ENCODE results near the gene GNAI1.

The GNAI1 gene

GRCh38 chr7:80134536-80135308, at the start of gene GNAI1:
Gene GNAI1 (plus strand): TSS chr7:80134831. CDS start chr7:80135161, 330 bp downstream.
- H3K9me3 ChIP-seq (ENCODE audit: control insufficient read depth in 2 of 2, low read length in 2 of 2) = no peaks in the 10 kb centered on the region
- no peaks in the 10 kb centered on the region for H3K27me3 ChIP-seq (ENCODE audit: control insufficient read depth in 2 of 2, insufficient read depth in 2 of 2, low read length in 2 of 2)
- H3K36me3 ChIP-seq (ENCODE audit: control insufficient read depth in 2 of 2, insufficient read depth in 2 of 2, low read length in 2 of 2) = no peaks in the 10 kb centered on the region
- peak within 1 kb of the TSS; percentile 72 to 82 for H3K9ac ChIP-seq (ENCODE audit: low read depth in 1 of 2, low read length in 2 of 2)
- H3K4me3 ChIP-seq (ENCODE audit: low read length in 2 of 2) = peak within 1 kb of the TSS; percentile 70 to 85
- peaks cover 11 to 14% of the 10 kb centered on the region in 2 donors for H3K4me1 ChIP-seq (ENCODE audit: control insufficient read depth in 2 of 2, insufficient read depth in 2 of 2, low read length in 2 of 2)
- H3K27ac ChIP-seq (ENCODE audit: low read depth in 2 of 2, low read length in 2 of 2) = peak within 1 kb of the TSS; percentile 79 to 81

GRCh38 chr7:80087051-80087770, 47.4 kb upstream of the GNAI1 start:
- no peaks in the 10 kb centered on the region for H3K27me3 ChIP-seq (ENCODE audit: control insufficient read depth in 2 of 2, insufficient read depth in 2 of 2, low read length in 2 of 2)
- H3K4me3 ChIP-seq (ENCODE audit: low read length in 2 of 2) = no peak overlapping the region
- no peaks in the 10 kb centered on the region for H3K4me1 ChIP-seq (ENCODE audit: control insufficient read depth in 2 of 2, insufficient read depth in 2 of 2, low read length in 2 of 2)
- H3K36me3 ChIP-seq (ENCODE audit: control insufficient read depth in 2 of 2, insufficient read depth in 2 of 2, low read length in 2 of 2) = no peaks in the 10 kb centered on the region
- H3K27ac ChIP-seq (ENCODE audit: low read depth in 2 of 2, low read length in 2 of 2) = peak overlapping the region in 1 of 2 donors; percentile 39
- no peaks in the 10 kb centered on the region for H3K9me3 ChIP-seq (ENCODE audit: control insufficient read depth in 2 of 2, low read length in 2 of 2)
- no peak overlapping the region for H3K9ac ChIP-seq (ENCODE audit: low read depth in 1 of 2, low read length in 2 of 2)

GRCh38 chr7:80087771-80088170, 46.9 kb upstream of the GNAI1 start:
- Histone ChIP-seq H3K27ac (ENCODE audit: low read depth in 2 of 2, low read length in 2 of 2) (no peak overlapping the region), H3K36me3 (ENCODE audit: control insufficient read depth in 2 of 2, insufficient read depth in 2 of 2, low read length in 2 of 2) (no peaks in the 10 kb centered on the region), H3K4me3 (ENCODE audit: low read length in 2 of 2) (no peak overlapping the region), H3K9me3 (ENCODE audit: control insufficient read depth in 2 of 2, low read length in 2 of 2) (no peaks in the 10 kb centered on the region), H3K27me3 (ENCODE audit: control insufficient read depth in 2 of 2, insufficient read depth in 2 of 2, low read length in 2 of 2) (no peaks in the 10 kb centered on the region), H3K9ac (ENCODE audit: low read depth in 1 of 2, low read length in 2 of 2) (no peak overlapping the region), H3K4me1 (ENCODE audit: control insufficient read depth in 2 of 2, insufficient read depth in 2 of 2, low read length in 2 of 2) (no peaks in the 10 kb centered on the region)

GRCh38 chr7:80088705-80089104, 45.9 kb upstream of the GNAI1 start:
- H3K9me3 ChIP-seq (ENCODE audit: control insufficient read depth in 2 of 2, low read length in 2 of 2) = no peaks in the 10 kb centered on the region
- no peaks in the 10 kb centered on the region for H3K4me1 ChIP-seq (ENCODE audit: control insufficient read depth in 2 of 2, insufficient read depth in 2 of 2, low read length in 2 of 2)
- no peaks in the 10 kb centered on the region for H3K36me3 ChIP-seq (ENCODE audit: control insufficient read depth in 2 of 2, insufficient read depth in 2 of 2, low read length in 2 of 2)
- H3K9ac ChIP-seq (ENCODE audit: low read depth in 1 of 2, low read length in 2 of 2) = no peak overlapping the region
- no peak overlapping the region for H3K4me3 ChIP-seq (ENCODE audit: low read length in 2 of 2)
- H3K27ac ChIP-seq (ENCODE audit: low read depth in 2 of 2, low read length in 2 of 2) = no peak overlapping the region
- no peaks in the 10 kb centered on the region for H3K27me3 ChIP-seq (ENCODE audit: control insufficient read depth in 2 of 2, insufficient read depth in 2 of 2, low read length in 2 of 2)

GRCh38 chr7:80089366-80089765, 45.3 kb upstream of the GNAI1 start:
- no peaks in the 10 kb centered on the region for H3K4me1 ChIP-seq (ENCODE audit: control insufficient read depth in 2 of 2, insufficient read depth in 2 of 2, low read length in 2 of 2)
- H3K4me3 ChIP-seq (ENCODE audit: low read length in 2 of 2) = no peak overlapping the region
- no peak overlapping the region for H3K9ac ChIP-seq (ENCODE audit: low read depth in 1 of 2, low read length in 2 of 2)
- no peaks in the 10 kb centered on the region for H3K9me3 ChIP-seq (ENCODE audit: control insufficient read depth in 2 of 2, low read length in 2 of 2)
- no peaks in the 10 kb centered on the region for H3K27me3 ChIP-seq (ENCODE audit: control insufficient read depth in 2 of 2, insufficient read depth in 2 of 2, low read length in 2 of 2)
- no peak overlapping the region for H3K27ac ChIP-seq (ENCODE audit: low read depth in 2 of 2, low read length in 2 of 2)
- H3K36me3 ChIP-seq (ENCODE audit: control insufficient read depth in 2 of 2, insufficient read depth in 2 of 2, low read length in 2 of 2) = no peaks in the 10 kb centered on the region

GRCh38 chr7:80093349-80093748, 41.3 kb upstream of the GNAI1 start:
- no peaks in the 10 kb centered on the region for H3K9me3 ChIP-seq (ENCODE audit: control insufficient read depth in 2 of 2, low read length in 2 of 2)
- no peak overlapping the region for H3K27ac ChIP-seq (ENCODE audit: low read depth in 2 of 2, low read length in 2 of 2)
- no peaks in the 10 kb centered on the region for H3K36me3 ChIP-seq (ENCODE audit: control insufficient read depth in 2 of 2, insufficient read depth in 2 of 2, low read length in 2 of 2)
- H3K27me3 ChIP-seq (ENCODE audit: control insufficient read depth in 2 of 2, insufficient read depth in 2 of 2, low read length in 2 of 2) = no peaks in the 10 kb centered on the region
- no peak overlapping the region for H3K4me3 ChIP-seq (ENCODE audit: low read length in 2 of 2)
- no peak overlapping the region for H3K9ac ChIP-seq (ENCODE audit: low read depth in 1 of 2, low read length in 2 of 2)
- no peaks in the 10 kb centered on the region for H3K4me1 ChIP-seq (ENCODE audit: control insufficient read depth in 2 of 2, insufficient read depth in 2 of 2, low read length in 2 of 2)

- no peaks in the 10 kb centered on the region for H3K36me3 ChIP-seq (ENCODE audit: control insufficient read depth in 2 of 2, insufficient read depth in 2 of 2, low read length in 2 of 2)
- no peak overlapping the region for H3K27ac ChIP-seq (ENCODE audit: low read depth in 2 of 2, low read length in 2 of 2)
- H3K9ac ChIP-seq (ENCODE audit: low read depth in 1 of 2, low read length in 2 of 2) = no peak overlapping the region
- no peaks in the 10 kb centered on the region for H3K9me3 ChIP-seq (ENCODE audit: control insufficient read depth in 2 of 2, low read length in 2 of 2)
- no peaks in the 10 kb centered on the region for H3K27me3 ChIP-seq (ENCODE audit: control insufficient read depth in 2 of 2, insufficient read depth in 2 of 2, low read length in 2 of 2)
- H3K4me3 ChIP-seq (ENCODE audit: low read length in 2 of 2) = no peak overlapping the region
- H3K4me1 ChIP-seq (ENCODE audit: control insufficient read depth in 2 of 2, insufficient read depth in 2 of 2, low read length in 2 of 2) = no peaks in the 10 kb centered on the region
Observed at GRCh38 chr7:80095545-80095944, 39.1 kb upstream of the GNAI1 start.

GRCh38 chr7:80097756-80098155, 36.9 kb upstream of the GNAI1 start:
- H3K27me3 ChIP-seq (ENCODE audit: control insufficient read depth in 2 of 2, insufficient read depth in 2 of 2, low read length in 2 of 2) = no peaks in the 10 kb centered on the region

GRCh38 chr7:80098795-80099194, 35.8 kb upstream of the GNAI1 start:
- Histone ChIP-seq H3K27ac (ENCODE audit: low read depth in 2 of 2, low read length in 2 of 2) (no peak overlapping the region), H3K9me3 (ENCODE audit: control insufficient read depth in 2 of 2, low read length in 2 of 2) (no peaks in the 10 kb centered on the region), H3K27me3 (ENCODE audit: control insufficient read depth in 2 of 2, insufficient read depth in 2 of 2, low read length in 2 of 2) (no peaks in the 10 kb centered on the region), H3K9ac (ENCODE audit: low read depth in 1 of 2, low read length in 2 of 2) (no peak overlapping the region), H3K4me1 (ENCODE audit: control insufficient read depth in 2 of 2, insufficient read depth in 2 of 2, low read length in 2 of 2) (no peaks in the 10 kb centered on the region), H3K4me3 (ENCODE audit: low read length in 2 of 2) (no peak overlapping the region), H3K36me3 (ENCODE audit: control insufficient read depth in 2 of 2, insufficient read depth in 2 of 2, low read length in 2 of 2) (no peaks in the 10 kb centered on the region)

More at GRCh38 chr7:80097756-80098155, 36.9 kb upstream of the GNAI1 start:
- H3K27ac ChIP-seq (ENCODE audit: low read depth in 2 of 2, low read length in 2 of 2) = no peak overlapping the region
- H3K9ac ChIP-seq (ENCODE audit: low read depth in 1 of 2, low read length in 2 of 2) = no peak overlapping the region
- no peaks in the 10 kb centered on the region for H3K9me3 ChIP-seq (ENCODE audit: control insufficient read depth in 2 of 2, low read length in 2 of 2)
- no peaks in the 10 kb centered on the region for H3K36me3 ChIP-seq (ENCODE audit: control insufficient read depth in 2 of 2, insufficient read depth in 2 of 2, low read length in 2 of 2)
- H3K4me1 ChIP-seq (ENCODE audit: control insufficient read depth in 2 of 2, insufficient read depth in 2 of 2, low read length in 2 of 2) = no peaks in the 10 kb centered on the region
- no peak overlapping the region for H3K4me3 ChIP-seq (ENCODE audit: low read length in 2 of 2)

GRCh38 chr7:80100254-80100653, 34.4 kb upstream of the GNAI1 start:
- no peaks in the 10 kb centered on the region for H3K36me3 ChIP-seq (ENCODE audit: control insufficient read depth in 2 of 2, insufficient read depth in 2 of 2, low read length in 2 of 2)
- peaks cover under 1 to 3% of the 10 kb centered on the region in 2 donors for H3K4me1 ChIP-seq (ENCODE audit: control insufficient read depth in 2 of 2, insufficient read depth in 2 of 2, low read length in 2 of 2)

More at GRCh38 chr7:80100254-80100653, 34.4 kb upstream of the GNAI1 start:
- H3K27me3 ChIP-seq (ENCODE audit: control insufficient read depth in 2 of 2, insufficient read depth in 2 of 2, low read length in 2 of 2) = no peaks in the 10 kb centered on the region
- H3K9me3 ChIP-seq (ENCODE audit: control insufficient read depth in 2 of 2, low read length in 2 of 2) = no peaks in the 10 kb centered on the region
- no peak overlapping the region for H3K9ac ChIP-seq (ENCODE audit: low read depth in 1 of 2, low read length in 2 of 2)
- no peak overlapping the region for H3K4me3 ChIP-seq (ENCODE audit: low read length in 2 of 2)
- H3K27ac ChIP-seq (ENCODE audit: low read depth in 2 of 2, low read length in 2 of 2) = no peak overlapping the region

Data from mucosa of rectum (tissue), 2 donors.